ENCODE data around the gene ATP1B2.

The ATP1B2 gene

GRCh38 chr17:7686222-7687071 is 35.7 kb downstream of the ATP1B2 start:
- peak; percentile 49 for DNase-seq

GRCh38 chr17:7687072-7687907 is 36.6 kb downstream of the ATP1B2 start, which contains the start of gene TP53:
Gene TP53, minus strand, starts transcription at chr17:7687490. Its CDS starts 10,896 bp downstream, at chr17:7676594.
- peak; percentile 67 for DNase-seq

GRCh38 chr17:7687908-7688807 is 37.4 kb downstream of the ATP1B2 start, which contains the start of gene WRAP53:
Gene WRAP53, plus strand, starts transcription at chr17:7688477. Its CDS starts 172 bp downstream, at chr17:7688649.
- DNase-seq, result peak; percentile 94

- no peak for DNase-seq
Measured at GRCh38 chr17:7688808-7689316, 38.1 kb downstream of the ATP1B2 start.

DNA sequence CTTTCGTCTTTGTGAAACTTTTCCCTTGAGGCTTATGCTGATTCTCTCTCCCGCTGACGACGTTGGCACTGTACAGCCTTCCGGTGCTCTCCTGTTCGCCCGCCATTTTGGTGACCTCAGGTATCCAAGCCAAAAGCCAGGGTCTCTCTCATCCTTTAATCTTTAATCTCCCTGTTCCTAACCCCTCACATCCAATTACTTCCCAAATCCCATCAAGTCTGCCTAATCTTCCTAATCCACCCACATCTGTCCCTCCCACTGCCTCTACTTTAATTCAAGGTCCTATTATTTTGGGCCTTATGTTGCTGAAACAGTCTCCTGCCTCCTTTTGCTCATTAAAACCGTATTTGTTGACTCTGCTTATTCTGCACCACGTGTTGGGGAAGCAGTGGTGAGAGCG is 44.9 kb downstream of the ATP1B2 start:
- DNase-seq, result no peak

- DNase-seq, result no peak
Measured at GRCh38 chr17:7697828-7698588, 47.3 kb downstream of the ATP1B2 start.

GRCh38 chr17:7700510-7700909 is 49.8 kb downstream of the ATP1B2 start:
- DNase-seq, result no peak

DNA sequence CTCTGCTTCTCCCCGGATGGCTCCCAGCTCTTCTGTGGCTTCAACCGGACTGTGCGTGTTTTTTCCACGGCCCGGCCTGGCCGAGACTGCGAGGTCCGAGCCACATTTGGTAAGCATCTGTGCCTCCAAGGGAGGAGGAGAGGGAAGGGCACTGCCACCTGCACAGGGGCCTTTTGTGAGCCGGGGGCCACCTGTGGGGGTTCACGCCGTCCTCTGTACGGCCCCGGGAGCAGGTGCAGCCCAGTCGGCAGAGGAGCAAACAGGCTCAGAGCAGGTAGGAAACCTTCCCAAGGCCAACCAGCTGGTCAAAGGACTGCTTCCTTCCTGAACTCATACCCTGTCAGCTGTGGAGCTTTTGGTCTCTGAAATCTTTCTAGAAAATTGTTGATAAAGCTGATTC is 51.0 kb downstream of the ATP1B2 start:
- DNase-seq, result no peak

- no peak for DNase-seq
Measured at GRCh38 chr17:7702776-7703175, 52.0 kb downstream of the ATP1B2 start.

DNA sequence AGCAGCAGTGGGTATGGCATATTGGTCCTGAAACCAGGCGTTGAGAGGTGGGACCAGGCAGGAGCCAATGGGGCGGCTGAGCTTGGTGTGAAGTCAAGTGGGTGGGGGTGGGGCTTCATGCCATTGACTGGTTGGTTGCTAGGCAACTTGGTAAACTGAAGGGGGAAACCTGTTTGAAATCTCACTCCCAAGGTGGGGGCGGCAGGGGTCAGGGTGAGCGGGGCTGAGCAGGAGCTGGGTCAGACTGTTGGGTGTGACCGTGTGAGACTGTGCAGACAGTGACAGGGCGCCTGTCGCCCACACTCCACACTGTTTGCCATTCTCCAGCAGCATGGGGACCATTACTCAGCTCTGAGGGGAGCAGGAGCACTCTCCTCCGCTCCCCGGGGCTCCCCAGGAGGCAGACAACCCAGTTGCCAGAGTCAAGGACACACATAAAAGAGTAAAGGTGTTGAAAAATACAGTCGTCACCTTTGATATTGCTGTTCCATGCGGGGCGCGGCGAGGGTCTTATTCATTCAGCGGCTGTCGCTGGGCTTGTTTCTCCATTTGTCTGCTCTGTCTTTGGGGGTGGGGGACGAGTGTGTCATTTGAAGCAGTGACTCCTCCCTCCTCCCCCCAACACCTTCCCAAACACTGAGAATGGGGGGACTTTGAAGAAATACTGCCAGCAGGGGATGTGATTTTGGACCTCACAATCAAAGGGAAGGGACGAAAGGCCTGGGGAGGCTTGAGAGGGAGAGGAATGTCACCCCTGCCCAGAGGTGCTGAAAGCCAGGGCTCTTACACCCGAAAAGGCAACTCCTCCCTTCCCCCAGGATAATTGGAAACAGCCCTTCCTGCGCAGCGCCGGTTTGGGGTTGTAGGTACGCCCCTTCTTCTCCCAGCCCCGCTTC is 53.1 kb downstream of the ATP1B2 start:
- DNase-seq, result no peak

DNA sequence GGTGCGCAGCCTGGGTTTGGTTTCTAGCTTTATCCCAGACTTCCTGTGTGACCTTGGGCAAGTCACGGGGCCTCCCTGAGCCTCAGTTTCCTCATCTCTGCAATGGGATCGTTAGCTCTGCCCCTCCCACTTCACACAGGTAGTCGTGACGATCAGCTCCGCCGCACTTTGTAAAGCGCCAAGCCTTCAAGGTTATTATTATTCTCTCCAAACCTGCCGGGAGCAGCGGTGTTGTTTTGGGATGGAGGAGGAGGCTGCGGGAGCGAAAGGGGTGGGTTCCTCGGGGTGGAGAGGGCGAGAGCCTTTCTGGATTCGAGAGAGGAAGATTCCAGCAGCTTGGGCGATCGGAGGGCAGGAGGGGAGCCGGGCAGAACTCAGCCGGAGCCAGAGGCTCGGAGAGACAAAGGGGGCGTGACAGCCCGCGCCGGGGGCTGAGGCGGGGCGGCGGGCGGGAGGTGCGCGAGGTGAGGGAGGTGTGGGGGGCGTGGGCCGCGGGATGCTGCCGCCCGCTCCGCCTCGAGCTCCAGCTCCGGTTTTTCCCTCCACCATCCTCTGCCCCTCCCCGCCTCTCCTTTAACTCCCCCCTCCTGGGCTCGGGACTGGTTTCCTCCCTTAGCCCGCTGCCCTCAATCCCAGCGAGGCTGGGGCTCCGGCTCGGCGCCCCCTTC is 54.0 kb downstream of the ATP1B2 start, which contains the start of gene EFNB3:
EFNB3 (plus strand) TSS at position 602 of the 668 bp plus-strand sequence. CDS start 397 bp downstream, outside the sequence.
- no peak for DNase-seq

DNA sequence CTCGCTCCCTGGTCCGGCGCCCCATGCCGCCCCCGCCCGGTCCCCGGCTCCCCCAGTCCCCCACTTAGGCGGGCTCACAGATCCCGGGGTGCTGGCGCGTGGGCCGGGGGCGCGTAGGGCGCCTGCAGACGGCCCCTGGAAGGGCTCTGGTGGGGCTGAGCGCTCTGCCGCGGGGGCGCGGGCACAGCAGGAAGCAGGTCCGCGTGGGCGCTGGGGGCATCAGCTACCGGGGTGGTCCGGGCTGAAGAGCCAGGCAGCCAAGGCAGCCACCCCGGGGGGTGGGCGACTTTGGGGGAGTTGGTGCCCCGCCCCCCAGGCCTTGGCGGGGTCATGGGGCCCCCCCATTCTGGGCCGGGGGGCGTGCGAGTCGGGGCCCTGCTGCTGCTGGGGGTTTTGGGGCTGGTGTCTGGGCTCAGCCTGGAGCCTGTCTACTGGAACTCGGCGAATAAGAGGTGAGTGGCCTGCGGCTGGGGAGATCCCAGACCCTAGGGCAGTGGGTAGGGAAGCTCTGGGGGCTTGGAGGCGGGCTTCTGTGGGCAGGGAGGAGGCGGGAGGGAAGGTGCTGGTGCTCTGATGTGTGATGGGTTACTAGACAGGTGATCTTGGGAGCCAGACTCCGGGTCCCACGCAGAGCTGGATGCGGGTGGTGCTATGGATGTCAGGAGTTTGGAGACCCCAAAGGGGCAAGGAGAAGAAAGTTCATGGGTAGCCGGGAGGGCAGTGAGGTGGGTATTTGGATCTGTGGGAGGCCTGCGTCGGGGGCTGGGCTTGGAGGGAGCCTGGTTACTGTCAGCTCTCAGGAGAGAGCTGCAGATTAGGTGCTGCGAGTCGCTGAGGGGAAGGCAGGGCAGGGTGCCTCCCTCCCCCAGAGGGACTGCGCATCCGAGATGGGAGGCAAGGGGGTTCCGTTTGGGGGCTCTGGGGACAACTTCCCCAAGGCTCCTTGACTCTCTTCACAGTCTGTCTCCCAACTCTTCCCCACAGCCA is 54.8 kb downstream of the ATP1B2 start:
- no peak for DNase-seq

DNA sequence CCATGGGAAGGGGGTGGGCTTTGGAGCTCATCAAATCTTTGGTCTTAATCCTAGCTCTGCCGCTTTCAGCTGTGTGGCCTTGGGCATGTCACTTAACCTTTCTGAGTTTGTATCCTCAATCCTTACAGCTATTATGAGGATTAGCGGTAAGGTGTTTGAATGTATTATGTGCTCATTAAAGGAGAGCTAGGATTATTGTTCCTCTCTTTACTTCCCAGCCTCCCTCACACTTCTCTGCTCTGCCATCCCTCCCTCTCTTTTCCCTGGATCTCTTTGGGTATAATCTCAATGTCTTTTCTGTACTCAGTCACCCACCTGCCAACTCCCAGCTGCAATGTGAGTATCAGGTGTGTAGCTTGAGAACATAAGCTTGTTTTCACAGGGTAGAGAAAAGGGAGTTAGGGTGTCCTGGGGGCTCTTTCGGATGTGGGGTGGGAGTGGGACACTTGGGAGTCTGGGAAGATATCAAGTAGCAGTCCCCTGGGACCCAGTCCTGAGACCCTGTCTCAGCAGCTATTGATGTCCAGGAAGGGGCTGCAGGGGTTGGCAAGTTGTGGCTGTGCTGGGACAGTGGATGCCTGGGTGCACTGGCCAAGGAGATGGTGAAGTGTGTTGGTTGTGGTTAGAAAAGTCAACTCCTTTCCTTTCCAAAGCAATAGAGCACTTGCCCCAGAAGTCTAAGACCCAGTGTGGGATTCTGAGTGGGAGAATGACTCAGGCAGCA is 56.1 kb downstream of the ATP1B2 start:
- no peak for DNase-seq
